NCI-H524 treated with DMSO at 0.1 percent for 48 hours (cell line): ENCODE measurements around the gene COL4A1.
"Not testable (repeated sequence)": the region's sequence is repeated elsewhere in the genome, so short reads cannot be mapped to it uniquely, and the experiment has no call there.

Experiments
- DNase-seq: peaks from one replicate; lab custom pipeline; 2025; lab: John Stamatoyannopoulos, UW

The COL4A1 gene

DNA sequence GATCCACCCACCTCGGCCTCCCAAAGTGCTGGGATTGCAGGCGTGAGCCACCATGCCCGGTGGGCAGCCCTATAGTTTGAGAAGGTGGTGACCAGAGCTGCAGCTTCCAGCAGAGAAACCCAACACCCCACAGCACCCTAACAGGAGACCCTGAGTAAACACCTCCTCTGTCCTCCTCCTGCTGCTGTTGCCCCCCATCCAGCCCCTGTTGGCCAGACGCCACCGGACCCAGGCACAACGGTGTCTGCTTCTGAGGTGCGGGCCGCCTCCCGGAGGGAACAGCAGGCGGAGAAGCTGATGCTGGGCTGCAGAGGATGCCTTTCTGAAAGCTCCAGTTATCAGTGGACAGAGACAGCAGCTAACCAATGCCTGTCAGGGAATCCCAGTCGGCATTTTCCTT lies 175.5 kb downstream of the COL4A1 start:
- no peak for DNase-seq

DNA sequence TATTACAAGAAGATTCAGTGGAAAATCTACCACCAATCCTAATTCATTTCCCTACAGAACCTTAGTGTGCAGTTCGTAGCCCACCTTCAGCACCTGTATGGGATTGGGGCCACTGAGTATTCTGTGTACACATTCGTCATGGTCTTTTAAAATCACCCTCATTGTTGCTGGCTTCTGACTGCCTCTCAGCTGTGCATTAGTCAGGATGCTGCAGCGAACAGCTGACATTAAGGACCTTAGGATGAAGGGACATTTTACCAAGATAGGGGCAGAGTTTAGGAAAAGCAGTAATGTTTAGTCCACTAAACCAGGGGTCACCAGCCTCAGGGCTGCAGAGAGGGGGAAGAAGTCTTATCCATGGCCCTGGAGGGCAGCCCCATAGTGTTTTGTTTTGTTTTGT lies 176.5 kb downstream of the COL4A1 start:
- DNase-seq: no peak

DNA sequence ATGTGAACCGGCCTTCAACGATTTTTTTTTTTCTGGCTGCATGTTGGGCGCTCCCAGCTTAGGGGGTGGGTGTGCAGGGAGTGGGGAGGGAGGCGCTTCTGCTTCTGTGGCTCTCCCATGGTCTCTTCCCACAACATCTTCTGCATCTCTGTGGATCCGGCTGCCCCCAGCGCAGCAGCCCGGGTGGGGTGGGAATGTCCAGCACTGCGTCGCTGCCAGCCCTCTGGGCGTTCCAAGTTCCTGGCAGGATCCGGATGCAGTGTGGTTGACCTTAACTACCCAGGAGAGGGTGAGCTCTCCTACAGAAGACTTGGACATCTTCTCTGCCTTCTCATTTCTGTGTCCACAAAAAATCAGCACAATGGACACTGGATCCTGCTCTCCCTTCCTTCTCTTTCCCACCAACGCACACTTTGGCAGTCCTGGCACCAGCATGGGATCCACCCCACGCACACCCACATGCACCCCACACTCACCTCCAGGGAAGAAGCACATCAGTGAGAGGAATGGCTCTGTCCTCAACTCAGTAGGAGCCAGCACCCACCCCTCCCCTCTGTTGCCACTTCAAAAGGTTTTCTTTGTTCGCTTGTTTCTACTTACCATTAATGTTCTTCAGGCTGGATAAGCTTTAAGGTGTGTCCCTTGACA lies 177.3 kb downstream of the COL4A1 start:
- DNase-seq: no peak

DNA sequence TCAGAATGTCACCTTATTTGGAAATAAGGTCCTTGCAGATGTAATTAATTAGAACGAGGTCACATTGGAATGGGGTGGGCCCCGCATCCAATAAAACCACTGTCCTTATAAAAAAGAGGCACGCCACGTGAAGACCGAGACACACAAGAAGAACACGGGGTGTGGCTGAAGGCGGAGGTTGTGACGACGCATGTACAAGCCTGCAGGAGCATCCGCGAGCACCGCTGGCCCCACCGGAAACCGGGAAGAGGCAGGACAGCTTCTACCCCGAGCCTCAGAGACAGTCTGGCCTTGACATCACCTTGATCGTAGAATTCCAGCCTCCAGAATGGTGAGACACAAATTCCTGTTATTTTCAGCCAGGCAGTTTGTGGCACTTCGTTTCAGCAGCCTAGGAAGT lies 177.9 kb downstream of the COL4A1 start:
- DNase-seq: no peak

DNA sequence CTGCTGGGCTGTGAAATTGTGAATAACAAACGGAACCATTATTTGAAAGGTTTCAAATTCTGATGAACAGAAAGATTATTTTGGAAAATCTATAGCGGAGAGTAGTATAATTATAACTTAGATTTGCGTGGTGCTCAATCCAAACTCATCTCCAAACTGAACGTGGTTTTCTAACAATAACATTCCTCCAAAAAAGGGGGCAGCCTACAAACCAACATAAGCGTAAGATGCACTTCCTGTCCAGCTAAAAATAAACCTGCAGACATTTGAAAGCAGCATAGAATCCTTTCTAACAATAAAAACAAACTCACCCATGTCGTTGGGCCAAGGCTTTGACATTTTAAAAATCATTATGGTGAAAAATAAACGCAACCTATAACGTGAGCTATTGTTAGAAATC lies 178.4 kb downstream of the COL4A1 start:
- DNase-seq: no peak

DNA sequence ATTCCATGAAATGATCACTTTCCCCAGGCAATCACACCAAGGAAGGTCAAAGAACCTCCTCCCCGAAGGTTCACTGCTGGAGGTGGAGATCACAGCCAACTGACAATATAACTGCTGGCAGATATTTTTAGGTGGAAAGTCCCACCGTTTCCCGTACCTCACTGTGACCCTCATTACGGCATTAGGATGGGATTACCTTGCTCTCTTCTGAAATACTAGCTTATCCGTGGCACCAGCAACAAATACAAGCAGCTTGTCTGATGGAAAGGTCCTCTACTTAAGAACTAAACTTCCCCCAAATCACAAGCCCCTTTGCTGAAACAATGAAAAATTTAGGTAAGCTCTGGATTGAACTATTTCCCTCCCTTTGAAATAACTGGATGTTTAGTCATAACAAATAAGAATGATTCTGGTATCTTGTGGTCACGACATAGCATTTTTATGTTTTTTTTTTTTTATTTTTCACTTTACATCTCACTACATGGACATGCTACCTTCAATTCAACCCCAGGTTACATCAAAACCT lies 178.9 kb downstream of the COL4A1 start:
- no peak for DNase-seq

DNA sequence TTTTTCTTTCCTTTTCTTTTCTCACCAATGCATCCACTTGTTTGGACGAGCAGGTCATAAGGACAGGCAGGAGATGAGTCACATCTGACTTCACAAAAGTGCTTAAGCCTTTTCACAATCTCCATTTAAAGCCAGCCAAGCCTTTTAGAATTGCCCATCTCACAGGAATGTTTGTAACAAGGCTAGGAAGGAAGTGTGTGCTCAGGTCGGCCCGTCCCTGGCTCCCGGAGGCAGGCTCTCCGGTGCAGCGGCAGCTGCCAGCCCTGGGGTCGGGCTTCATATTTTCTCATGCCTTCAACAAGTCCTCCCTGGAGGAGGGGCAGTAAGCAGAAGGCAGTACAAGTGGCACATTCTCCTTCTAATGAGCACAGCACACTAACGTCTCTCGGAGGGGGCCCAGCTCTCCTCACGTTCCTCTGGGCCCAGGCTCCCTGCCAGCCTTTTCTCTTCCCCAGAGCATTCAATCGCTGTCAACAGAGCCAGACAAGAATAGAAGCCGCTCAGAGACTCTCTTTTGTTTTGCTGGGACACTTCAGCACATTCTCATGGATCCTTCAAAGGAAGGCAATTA lies 180.5 kb downstream of the COL4A1 start:
- DNase-seq: no peak

DNA sequence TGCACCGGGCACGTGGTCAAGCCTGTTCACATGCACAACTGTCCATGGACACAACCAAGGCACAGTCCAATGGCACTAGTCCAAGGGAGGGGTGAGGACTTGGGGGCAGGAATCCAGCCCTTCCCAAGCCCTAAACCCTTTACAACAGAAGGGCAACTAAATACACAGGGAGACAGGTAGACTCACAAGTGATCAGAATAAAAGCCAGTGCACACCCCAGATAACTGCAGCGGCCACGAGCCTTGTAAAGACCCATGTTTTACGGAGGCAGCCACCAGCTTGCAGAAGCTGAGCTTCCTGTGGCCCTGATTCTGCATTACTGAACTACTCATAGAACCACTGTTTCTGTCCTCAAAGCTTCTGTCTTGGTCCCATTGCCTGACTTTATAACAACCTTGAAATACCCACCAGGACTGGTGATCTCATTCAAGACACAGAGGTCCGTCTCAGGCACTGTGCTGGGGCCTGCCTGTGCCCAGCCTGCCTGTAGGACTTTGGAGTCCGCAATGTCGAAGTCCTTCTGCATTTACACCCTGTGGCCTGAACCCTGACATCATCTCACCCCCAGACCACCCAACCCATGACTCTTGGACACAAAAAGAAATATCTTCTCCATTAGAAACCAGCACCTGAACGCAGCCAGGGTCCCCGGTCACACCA lies 181.2 kb downstream of the COL4A1 start:
- DNase-seq: no peak

DNA sequence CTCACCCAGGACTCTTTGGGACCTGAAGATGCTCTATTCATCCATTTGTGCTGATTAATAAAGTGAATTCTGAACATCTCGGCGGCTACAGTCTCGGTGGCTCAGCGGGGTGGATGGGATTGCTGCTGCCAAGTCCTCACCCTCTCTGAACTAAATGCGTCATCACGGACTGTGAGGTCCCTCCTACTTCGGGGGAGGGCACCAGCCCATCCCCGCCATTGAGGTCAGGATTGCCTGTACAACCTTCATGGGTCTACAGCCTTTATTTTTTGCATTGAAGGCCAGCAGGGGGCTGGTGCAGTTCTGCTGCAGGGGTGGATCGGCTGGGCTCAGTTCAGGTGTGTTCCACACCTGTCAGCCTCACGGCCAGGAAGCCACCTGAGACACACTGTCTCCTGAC lies 181.8 kb downstream of the COL4A1 start:
- DNase-seq: no peak

DNA sequence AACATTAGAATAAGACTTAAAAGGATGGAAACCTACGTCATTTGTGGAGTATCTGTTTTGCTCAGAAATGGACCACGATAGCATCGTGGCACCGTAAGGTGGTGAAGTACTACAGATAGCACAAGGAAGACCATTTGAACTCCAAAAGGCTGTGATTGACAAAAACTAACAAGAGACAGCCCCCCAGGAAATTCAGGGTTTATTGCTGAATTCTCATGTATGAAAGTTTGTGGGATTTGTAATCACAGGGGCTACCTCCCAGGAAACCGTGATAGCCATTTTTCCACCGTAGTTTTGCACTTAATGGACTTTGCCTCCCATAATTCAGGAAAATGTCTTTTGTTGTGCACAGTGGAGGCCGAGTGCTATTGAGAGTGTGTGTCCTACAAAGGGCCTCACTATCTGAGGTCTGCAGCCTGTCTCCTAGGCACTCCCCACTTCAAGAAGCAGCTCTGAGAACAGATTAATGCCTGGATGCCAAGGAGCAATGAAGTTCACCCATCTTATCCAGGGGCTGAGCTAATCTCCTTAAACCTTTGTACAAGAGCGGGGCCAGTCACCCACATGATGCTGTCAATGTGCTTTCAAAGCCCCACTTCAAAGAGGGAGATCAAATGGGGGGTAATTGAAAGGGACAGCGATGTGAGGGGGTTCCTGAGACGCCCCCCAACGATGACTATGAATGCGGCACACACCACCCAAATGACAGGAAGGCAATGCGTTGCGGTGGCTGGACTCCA lies 182.6 kb downstream of the COL4A1 start:
- DNase-seq: no peak

DNA sequence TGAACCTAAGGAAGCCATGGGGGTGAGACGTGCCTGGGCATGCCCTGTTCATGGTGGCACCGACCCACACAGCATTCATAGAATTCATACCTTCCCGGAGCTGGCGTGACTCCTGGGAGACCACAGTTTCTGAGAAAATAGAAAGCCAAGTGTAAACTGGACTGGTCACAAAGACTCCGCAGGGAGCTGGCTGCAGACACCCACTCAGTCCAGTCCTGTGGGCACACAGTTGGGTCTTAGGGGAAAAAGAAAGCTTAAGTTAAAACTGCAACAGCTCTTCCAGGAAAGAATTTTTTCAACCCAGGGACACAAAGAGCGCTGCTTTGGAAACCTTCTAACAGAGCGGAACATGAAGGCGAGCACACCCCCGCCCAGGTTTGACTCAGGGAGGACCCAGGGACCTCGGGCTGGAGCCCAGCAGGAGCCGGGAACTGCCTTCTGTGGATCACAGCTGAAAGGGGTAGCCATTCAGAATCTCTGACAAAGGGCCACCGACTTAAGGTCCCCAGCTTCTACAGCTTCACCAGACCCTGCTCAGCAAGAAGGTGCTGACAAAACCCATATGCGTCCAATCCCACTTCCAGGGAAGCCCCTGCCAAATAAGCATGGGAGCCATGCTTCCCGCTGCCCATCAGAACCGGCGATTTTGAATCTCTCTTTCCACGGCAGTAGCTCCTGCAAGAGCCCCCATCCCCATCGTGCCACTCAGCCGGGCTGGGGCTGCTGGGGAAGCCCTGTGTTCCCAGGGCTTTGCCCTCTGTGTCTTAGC lies 183.7 kb downstream of the COL4A1 start:
- DNase-seq: no peak

DNA sequence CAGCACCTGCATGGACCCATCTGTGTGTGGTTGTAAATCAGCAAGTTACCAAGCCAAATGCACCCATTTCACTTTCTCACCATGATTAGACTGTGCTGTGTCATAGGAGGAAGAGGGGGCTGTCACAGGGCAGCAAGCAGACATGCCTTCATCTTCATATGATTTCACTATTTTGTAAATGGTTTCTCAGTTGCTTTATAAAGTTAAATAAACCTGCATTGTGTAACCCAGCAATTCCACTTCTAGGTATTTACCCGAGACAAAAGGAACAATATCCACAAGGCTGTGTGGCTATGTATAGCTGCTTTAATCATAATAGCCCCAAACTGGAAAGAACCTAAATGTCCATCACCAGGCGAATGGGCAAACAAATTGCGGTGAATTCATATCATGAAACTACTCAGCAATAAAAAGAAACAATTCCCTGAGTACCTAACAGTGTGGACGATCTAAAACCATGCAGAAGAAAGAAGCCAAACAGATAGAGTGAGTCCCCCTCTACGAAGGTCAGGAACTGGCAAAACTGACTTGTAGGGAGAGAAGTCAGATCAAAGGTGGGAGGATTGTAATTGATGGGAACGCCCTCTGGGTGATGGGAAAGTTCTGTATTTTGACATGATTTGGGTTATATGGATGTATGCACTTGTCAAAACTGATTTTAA lies 185.4 kb downstream of the COL4A1 start:
- no peak for DNase-seq

DNA sequence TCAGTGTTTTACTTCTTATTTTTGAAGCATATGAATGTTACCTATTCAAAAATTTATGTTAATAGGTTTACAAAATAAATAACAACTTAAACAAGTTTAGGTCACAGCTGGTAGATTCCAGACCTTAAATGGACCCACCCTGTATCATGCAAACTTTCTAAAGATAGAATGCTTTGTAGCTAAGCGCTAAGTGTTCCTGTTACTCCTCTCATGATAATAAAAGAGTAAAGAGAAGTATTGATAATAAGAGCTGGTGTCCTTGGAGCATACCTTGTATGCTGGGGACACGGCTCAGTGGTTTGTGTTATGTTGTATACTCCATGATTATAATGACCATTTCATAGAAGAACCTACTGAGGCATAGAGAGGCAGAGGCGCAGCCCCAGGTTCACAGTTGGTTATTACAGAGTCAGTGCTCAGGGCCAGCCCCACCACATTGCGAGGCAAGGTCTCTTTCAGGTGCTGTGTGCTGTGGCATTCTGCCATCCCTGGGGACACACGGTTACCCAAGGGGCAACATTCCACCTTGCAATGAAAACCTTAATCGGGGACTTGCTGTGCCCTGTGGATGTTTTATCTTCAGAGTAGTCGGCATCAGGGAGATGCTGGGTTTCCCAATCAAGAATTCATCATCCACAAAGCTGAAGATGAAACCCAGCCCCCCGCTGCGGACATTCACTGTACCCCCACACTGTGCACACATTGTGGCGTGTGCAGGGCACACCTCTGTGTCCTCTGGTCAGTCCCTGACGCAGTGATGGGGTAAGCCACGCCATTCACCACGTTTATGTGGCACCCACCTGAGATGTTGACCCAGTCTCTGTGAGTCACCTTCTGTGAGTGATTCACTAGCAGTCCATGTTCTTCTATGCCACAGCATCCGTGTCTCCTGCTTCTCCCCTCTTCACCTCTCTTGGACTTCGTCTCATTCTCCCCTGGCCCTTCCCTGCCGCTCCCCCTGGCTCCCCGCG lies 186.7 kb downstream of the COL4A1 start:
- DNase-seq: no peak

DNA sequence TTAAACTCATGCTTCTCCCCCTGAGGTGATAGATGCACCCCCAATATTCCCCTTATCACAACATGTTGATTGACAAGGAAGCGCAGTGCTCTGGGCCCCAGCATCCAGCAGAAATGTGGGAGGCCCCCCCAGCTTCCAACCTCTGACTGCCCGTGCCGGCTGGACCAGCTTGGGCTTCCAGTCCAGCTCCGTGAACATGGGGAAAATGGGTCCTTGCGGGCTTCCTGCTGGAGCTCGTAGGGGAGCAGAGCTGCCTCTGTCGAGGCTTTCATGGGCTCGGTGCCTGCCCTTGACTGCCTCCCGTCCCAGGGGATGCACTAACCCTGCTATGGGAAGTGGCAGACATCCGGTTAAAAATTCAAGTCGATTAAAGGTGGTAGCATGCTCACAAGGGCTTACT lies 188.9 kb downstream of the COL4A1 start:
- DNase-seq: no peak

DNA sequence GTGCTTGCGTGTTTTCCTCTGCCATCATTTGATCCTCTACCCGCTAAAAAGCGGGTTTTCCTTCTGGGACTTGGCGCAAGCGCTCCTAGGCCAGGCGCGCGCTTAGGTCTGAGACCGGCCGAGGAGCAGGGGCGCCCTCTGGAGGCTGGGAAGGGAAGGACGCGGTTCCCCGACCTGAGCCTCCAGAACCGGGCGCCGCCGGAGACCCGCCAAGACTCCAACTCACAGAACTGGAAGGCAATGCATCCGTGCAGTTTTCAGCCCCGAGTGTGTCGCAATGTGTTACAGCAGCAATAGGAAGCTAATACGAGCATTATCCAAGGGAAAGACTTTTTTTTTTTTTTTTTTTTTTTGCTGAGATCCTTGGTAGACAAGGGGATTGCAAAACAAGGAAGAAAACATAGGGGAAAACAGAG lies 190.9 kb downstream of the COL4A1 start:
- no peak for DNase-seq

DNA sequence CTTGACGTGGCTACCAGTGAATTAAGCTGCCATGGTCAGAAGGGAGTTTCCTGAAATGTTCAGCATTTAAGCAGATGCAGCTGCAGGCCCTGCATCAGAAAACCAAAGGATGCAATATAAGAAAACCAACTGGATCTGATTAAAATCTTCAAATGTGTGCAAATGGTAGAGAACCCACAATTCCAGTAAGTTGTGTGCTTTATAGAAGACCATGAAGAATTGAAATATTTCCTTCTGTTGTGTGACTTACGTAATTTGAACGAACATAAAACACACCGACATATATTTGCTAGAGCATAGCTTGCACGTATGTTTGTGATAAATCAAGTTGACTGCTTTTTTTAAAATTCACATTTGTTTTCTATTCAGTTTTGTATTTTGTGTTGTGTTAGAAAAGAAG lies 191.4 kb downstream of the COL4A1 start:
- DNase-seq: no peak

DNA sequence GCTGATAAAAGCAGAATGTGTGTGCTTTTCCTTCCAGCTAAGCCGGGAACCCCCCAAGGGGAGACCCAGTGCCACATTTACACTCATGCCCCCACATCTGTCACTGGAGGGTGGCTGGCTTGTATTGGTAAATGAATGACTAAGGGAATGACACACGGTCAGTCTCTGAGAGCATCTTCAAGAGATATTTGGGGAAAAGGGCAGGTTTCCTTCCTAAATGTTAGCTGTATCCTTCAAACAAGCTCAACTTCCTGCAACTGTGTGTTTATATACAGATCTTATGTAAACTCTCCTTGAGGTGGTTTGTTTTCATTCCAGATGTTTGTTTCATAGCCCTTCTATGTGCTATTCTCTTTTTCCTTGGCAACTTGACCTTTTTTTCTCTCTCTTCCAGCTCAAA lies 192.6 kb downstream of the COL4A1 start:
- DNase-seq: no peak

DNA sequence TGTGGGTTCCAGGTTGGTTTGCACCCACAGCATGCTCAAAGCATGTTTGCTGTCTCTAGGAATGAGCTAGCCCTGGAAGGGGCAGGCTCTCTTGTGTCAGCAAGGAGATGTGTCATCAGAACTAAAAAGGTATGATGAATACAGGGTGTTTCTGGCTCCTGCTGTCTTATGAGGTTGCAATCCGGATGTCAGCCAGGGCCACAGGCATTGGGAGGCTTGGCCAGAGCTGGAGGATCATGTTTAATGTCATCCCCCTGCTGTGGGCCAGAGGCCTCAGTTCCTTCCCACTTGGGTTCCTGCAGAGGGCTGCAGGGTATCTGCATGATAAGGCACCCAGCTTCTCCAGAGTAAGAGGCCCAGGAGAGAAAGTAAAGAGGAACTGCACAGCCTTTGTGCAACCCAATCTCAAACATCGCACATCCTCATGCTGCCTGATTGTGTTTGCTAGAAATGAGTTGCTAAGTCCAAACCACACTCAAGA lies 193.6 kb downstream of the COL4A1 start:
- no peak for DNase-seq

DNA sequence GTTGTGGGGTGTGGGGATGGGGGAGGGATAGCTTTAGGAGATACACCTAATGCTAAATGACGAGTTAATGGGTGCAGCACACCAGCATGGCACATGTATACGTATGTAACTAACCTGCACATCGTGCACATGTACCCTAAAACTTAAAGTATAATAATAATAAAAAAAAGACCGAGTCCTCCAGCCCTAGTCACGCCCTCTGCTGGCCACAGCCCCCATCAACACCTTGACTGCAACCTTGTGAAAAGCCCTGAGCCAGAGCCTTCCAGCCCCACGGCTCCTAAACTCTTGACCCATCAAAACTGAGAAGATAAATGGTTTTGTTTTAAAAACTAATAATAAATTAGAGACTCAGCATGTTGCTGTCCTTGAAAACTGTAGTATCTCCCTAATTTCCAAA lies 194.6 kb downstream of the COL4A1 start:
- not testable (repeated sequence) for DNase-seq

DNA sequence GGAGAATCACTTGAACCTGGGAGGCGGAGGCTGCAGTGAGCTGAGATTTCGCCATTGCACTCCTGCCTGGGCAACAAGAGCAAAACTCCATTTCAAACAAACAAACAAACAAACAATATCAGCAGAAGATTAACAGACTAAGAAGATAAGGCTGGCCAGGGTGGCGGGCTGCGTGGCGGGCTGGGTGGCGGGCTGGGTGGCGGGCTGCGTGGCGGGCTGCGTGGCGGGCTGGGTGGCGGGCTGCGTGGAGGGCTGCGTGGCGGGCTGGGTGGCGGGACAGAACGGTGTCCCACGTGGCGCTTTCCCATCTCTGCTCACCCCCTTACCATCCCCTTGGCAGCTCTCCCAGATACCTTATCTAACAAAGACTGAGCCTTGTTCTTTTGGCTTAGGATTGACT lies 196.2 kb downstream of the COL4A1 start:
- DNase-seq: no peak
